B cell (primary cell): ENCODE data around the gene DROSHA. TPM values are rescaled to one million over a fixed set of nuclear protein-coding genes. Genes with fewer than 3 reads are reported as not detected.

Experiments used
- ATAC-seq: fragments of 200-7000 bp; cut with Tn5 transposase; one replicate; pipeline ENCODE4 v1.10.0; 2021; ENCODE audit warnings: low read depth, mild to moderate bottlenecking, moderate number of reproducible peaks, moderate library complexity
- CTCF ChIA-PET: fragments of 350-600 bp; sonication (Branson Sonifier 250); formaldehyde crosslinking; loops from one replicate; lab custom pipeline; 2021; ENCODE audit warnings: antibody characterized with exemption, inconsistent platforms; lab: Charles Lee
- POLR2A ChIA-PET: fragments of 350-600 bp; sonication (Branson Sonifier 250); formaldehyde crosslinking; loops from one replicate; lab custom pipeline; 2021; ENCODE audit warnings: antibody characterized with exemption; lab: Charles Lee
- DNase-seq: peaks from one replicate; pipeline ENCODE4 v3.0.0; 2013
- H2AFZ ChIP-seq: 2 replicates; pipeline ENCODE4 v1.6.1; 2012; ENCODE audit warnings: mild to moderate bottlenecking, low read depth, low read length; ENCODE audit not compliant: insufficient read depth, poor library complexity, severe bottlenecking
- H3K27ac ChIP-seq, 2 donors: 1 replicate in 1 of 2; 2 replicates in 1 of 2; pipeline ENCODE4 v1.5.1; 2012 to 2013; ENCODE audit warnings: low read length in 2 of 2, mild to moderate bottlenecking in 2 of 2, moderate library complexity in 1 of 2
- H3K27me3 ChIP-seq, 4 experiments: fragments of 200-600 bp in 1 of 4; sonication (generic) in 1 of 4; replicated peaks in 1 of 4; 1 replicate in 2 of 4; 2 replicates in 2 of 4; pipeline versions ENCODE4 v1.6.1 to v1.7.0; 2013 to 2016; ENCODE audit warnings: low read length in 3 of 4, mild to moderate bottlenecking in 2 of 4, mixed read lengths in 1 of 4, moderate library complexity in 1 of 4; ENCODE audit not compliant: insufficient read depth in 4 of 4, control insufficient read depth in 3 of 4; ENCODE audit errors: control extremely low read depth in 1 of 4
- H3K36me3 ChIP-seq, 2 experiments: replicated peaks in 1 of 2; 1 replicate in 1 of 2; 2 replicates in 1 of 2; pipeline versions ENCODE4 v1.6.1 to v1.7.1; 2013; ENCODE audit warnings: low read length in 1 of 2; ENCODE audit not compliant: insufficient read depth in 2 of 2, control insufficient read depth in 1 of 2; ENCODE audit errors: control extremely low read depth in 1 of 2, extremely low read depth in 1 of 2
- H3K4me1 ChIP-seq, 2 donors: fragments of 200-600 bp in 1 of 2; sonication (generic) in 1 of 2; 1 replicate in 1 of 2; 2 replicates in 1 of 2; pipeline versions ENCODE4 v1.5.1 to v1.6.1; 2013 to 2017; ENCODE audit warnings: low read length in 2 of 2; ENCODE audit not compliant: control insufficient read depth in 2 of 2, insufficient read depth in 2 of 2
- H3K4me2 ChIP-seq: replicated peaks from 2 replicates; pipeline ENCODE3; 2012; ENCODE audit warnings: mild to moderate bottlenecking, low read depth, low read length; ENCODE audit not compliant: poor library complexity, severe bottlenecking
- H3K4me3 ChIP-seq, 5 experiments: fragments of 200-600 bp in 1 of 5; sonication (generic) in 1 of 5; 1 replicate in 3 of 5; 2 replicates in 2 of 5; pipeline versions ENCODE4 v1.5.1 to v1.7.0; 2011 to 2016; ENCODE audit warnings: low read length in 4 of 5, mild to moderate bottlenecking in 4 of 5, low read depth in 2 of 5, control low read depth in 1 of 5, moderate library complexity in 1 of 5; ENCODE audit not compliant: insufficient read depth in 1 of 5; ENCODE audit errors: control extremely low read depth in 1 of 5, extremely low read depth in 1 of 5
- H3K79me2 ChIP-seq: fragments of 200-600 bp; sonication (generic); one replicate; pipeline ENCODE4 v1.6.0; 2016; ENCODE audit warnings: low read length; ENCODE audit not compliant: control insufficient read depth, insufficient read depth
- H3K9ac ChIP-seq: fragments of 200-600 bp; sonication (generic); 2 replicates; pipeline ENCODE4 v1.6.1; 2017; ENCODE audit warnings: mild to moderate bottlenecking, low read length, moderate library complexity
- H3K9me3 ChIP-seq, 3 donors: one replicate each; pipeline versions ENCODE4 v1.6.1 to v1.7.1; 2013; ENCODE audit warnings: low read length in 2 of 3; ENCODE audit not compliant: control insufficient read depth in 2 of 3, insufficient read depth in 1 of 3; ENCODE audit errors: control extremely low read depth in 1 of 3
- H4K20me1 ChIP-seq: 2 replicates; pipeline ENCODE4 v1.6.0; 2012; ENCODE audit warnings: mild to moderate bottlenecking, low read length; ENCODE audit not compliant: insufficient read depth, control insufficient read depth, poor library complexity, severe bottlenecking
- H3K27ac Mint-ChIP-seq: one replicate; pipeline ENCODE4 v1.8.0; 2021; ENCODE audit warnings: mixed read lengths
- H3K27me3 Mint-ChIP-seq: one replicate; pipeline ENCODE4 v1.8.0; 2021; ENCODE audit warnings: mixed read lengths
- H3K4me1 Mint-ChIP-seq: one replicate; pipeline ENCODE4 v1.8.0; 2021; ENCODE audit warnings: mixed read lengths
- H3K4me3 Mint-ChIP-seq: one replicate; pipeline ENCODE4 v1.8.0; 2021; ENCODE audit warnings: mixed read lengths
- H3K9me3 Mint-ChIP-seq: one replicate; pipeline ENCODE4 v1.8.0; 2022; ENCODE audit warnings: mixed read lengths; ENCODE audit not compliant: insufficient read depth
- CTCF ChIP-seq: fragments of 200-600 bp; IDR thresholded peaks from one replicate; pipeline ENCODE4 v1.8.0; 2022; ENCODE audit warnings: antibody characterized with exemption, mild to moderate bottlenecking
- EZH2 ChIP-seq: IDR thresholded peaks from 2 replicates; pipeline ENCODE4 v1.6.1; 2012; ENCODE audit warnings: borderline replicate concordance, low read depth, mild to moderate bottlenecking, moderate library complexity, low read length; ENCODE audit not compliant: insufficient read depth, poor library complexity, severe bottlenecking
- WGBS: methylation state at CpG from one replicate; pipeline ENCODE4 v1.1.5; 2013; ENCODE audit warnings: missing lambda C conversion rate; ENCODE audit not compliant: insufficient coverage; 5-methylcytosine and 5-hydroxymethylcytosine counted together
- intact Hi-C: fragments of 100-400 bp; cut with micrococcal nuclease; formaldehyde crosslinking; loops from one replicate; pipeline ENCODE4 v1.10.0; 2022
- polyA plus RNA-seq: library from polyadenylated mRNA; depleted of rRNA; stranded (reverse); fragments of >200 nt; gene quantifications from 2 replicates; pipeline ENCODE4 v1.2.3, GENCODE V29; 2012
- total RNA-seq, 2 donors: library from RNA; stranded (reverse); fragments of 120-200 nt in 1 of 2; gene quantifications; 1 replicate in 1 of 2; 2 replicates in 1 of 2; pipeline versions ENCODE4 v1.2.3 to v1.2.4, GENCODE V29; 2013 to 2022

The DROSHA gene
- total and polyA plus RNA-seq, 2 donors (not counting 1 experiment from before 2014, with no cell fraction given) = 31.2 to 62.4 TPM

GRCh38 chr5:31435730-31436129 lies 96.2 kb downstream of the DROSHA start:
- Mint-ChIP-seq H3K4me3 (no peak overlapping the region), H3K27ac (no peak overlapping the region), H3K27me3 (no peaks in the 10 kb centered on the region), H3K9me3 (no peaks in the 10 kb centered on the region), H3K4me1 (no peaks in the 10 kb centered on the region)
- no peaks in the 10 kb centered on the region for H3K79me2 ChIP-seq
- H3K27me3 ChIP-seq = no peaks in the 10 kb centered on the region
- no peak overlapping the region for H3K9ac ChIP-seq
- intact Hi-C loops = no loop called here
- 93% methylated on average over 3 of the region's 4 CpGs for WGBS
- H3K36me3 ChIP-seq = peaks cover 0 to 45% of the 10 kb centered on the region in 2 experiments
- no peaks in the 10 kb centered on the region for H3K4me1 ChIP-seq
- H3K9me3 ChIP-seq = no peaks in the 10 kb centered on the region
- H3K4me2 ChIP-seq = no peak overlapping the region
- no peak overlapping the region for H3K27ac ChIP-seq
- ChIA-PET CTCF (no interaction called here), POLR2A (no interaction called here)
- no peaks in the 10 kb centered on the region for H4K20me1 ChIP-seq
- no peak for DNase-seq
- ATAC-seq = no peak
- H2AFZ ChIP-seq = no peak overlapping the region
- no peak overlapping the region for H3K4me3 ChIP-seq
- no peak for TF ChIP-seq CTCF
- TF ChIP-seq EZH2 = no peak

GRCh38 chr5:31434898-31435297 lies 97.0 kb downstream of the DROSHA start:
- Histone ChIP-seq H3K36me3 (peaks cover 0 to 45% of the 10 kb centered on the region in 2 experiments), H3K4me2 (no peak overlapping the region), H3K27ac (no peak overlapping the region), H3K4me3 (no peak overlapping the region), H4K20me1 (no peaks in the 10 kb centered on the region), H3K4me1 (no peaks in the 10 kb centered on the region), H3K79me2 (no peaks in the 10 kb centered on the region), H3K27me3 (no peaks in the 10 kb centered on the region), H3K9me3 (no peaks in the 10 kb centered on the region), H3K9ac (no peak overlapping the region), H2AFZ (no peak overlapping the region)
- no CpG with 5 or more reads among the region's 2 CpGs for WGBS
- H3K9me3 Mint-ChIP-seq = no peaks in the 10 kb centered on the region
- no peak overlapping the region for H3K4me3 Mint-ChIP-seq
- DNase-seq (no peak), ATAC-seq (no peak)
- no peak for TF ChIP-seq CTCF
- no peak for TF ChIP-seq EZH2
- no peaks in the 10 kb centered on the region for H3K4me1 Mint-ChIP-seq
- POLR2A ChIA-PET = no interaction called here
- no peak overlapping the region for H3K27ac Mint-ChIP-seq
- intact Hi-C loops = no loop called here
- no peaks in the 10 kb centered on the region for H3K27me3 Mint-ChIP-seq
- CTCF ChIA-PET = no interaction called here
